GM23338 (cell line): ENCODE data around the gene FBXL19. TPM values are rescaled to one million over a fixed set of nuclear protein-coding genes. Genes with fewer than 3 reads are reported as not detected.
A peak's percentile ranks its signal among the peaks of the same experiment; 100 is the strongest.

Source experiments
- ATAC-seq: fragments of 200-7000 bp; cut with Tn5 transposase; 3 replicates; pipeline ENCODE4 v1.9.1; 2020
- DNase-seq: peaks from one replicate; pipeline ENCODE4 v3.0.0-alpha.2; 2015; ENCODE audit warnings: low spot score
- H2AFZ ChIP-seq: fragments of 200-600 bp; sonication (generic); 2 replicates; pipeline ENCODE4 v1.8.0; 2016; ENCODE audit warnings: antibody characterized with exemption, mild to moderate bottlenecking, moderate library complexity
- H3F3A ChIP-seq: fragments of 200-600 bp; sonication (generic); replicated peaks from 2 replicates; pipeline ENCODE4 v1.8.0; 2017; ENCODE audit warnings: antibody characterized with exemption, mixed run types, low read depth
- H3K27ac ChIP-seq: fragments of 200-600 bp; sonication (generic); 2 replicates; pipeline ENCODE4 v1.6.1; 2016; ENCODE audit warnings: low read depth
- H3K27me3 ChIP-seq: fragments of 200-600 bp; sonication (generic); 2 replicates; pipeline ENCODE4 v1.8.0; 2016; ENCODE audit warnings: mild to moderate bottlenecking, mixed run types, moderate library complexity; ENCODE audit not compliant: insufficient read depth
- H3K36me3 ChIP-seq: fragments of 200-600 bp; sonication (generic); 2 replicates; pipeline ENCODE4 v1.8.0; 2016; ENCODE audit warnings: mild to moderate bottlenecking; ENCODE audit not compliant: insufficient read depth
- H3K4me1 ChIP-seq: fragments of 200-600 bp; sonication (generic); 2 replicates; pipeline ENCODE4 v1.8.0; 2016; ENCODE audit warnings: mild to moderate bottlenecking, moderate library complexity; ENCODE audit not compliant: insufficient read depth
- H3K4me2 ChIP-seq: fragments of 200-600 bp; sonication (generic); 2 replicates; pipeline ENCODE4 v1.7.1; 2017; ENCODE audit warnings: mixed run types
- H3K4me3 ChIP-seq: fragments of 200-600 bp; sonication (generic); 2 replicates; pipeline ENCODE4 v1.6.1; 2016; ENCODE audit warnings: mixed run types
- H3K79me2 ChIP-seq: fragments of 200-600 bp; sonication (generic); replicated peaks from 2 replicates; pipeline ENCODE4 v1.8.0; 2017; ENCODE audit warnings: mild to moderate bottlenecking; ENCODE audit not compliant: insufficient read depth
- H3K9me2 ChIP-seq: fragments of 200-600 bp; sonication (generic); 2 replicates; pipeline ENCODE4 v1.8.0; 2017; ENCODE audit not compliant: insufficient read depth
- H4K20me1 ChIP-seq: fragments of 200-600 bp; sonication (generic); replicated peaks from 2 replicates; pipeline ENCODE4 v1.8.0; 2017; ENCODE audit warnings: mild to moderate bottlenecking; ENCODE audit not compliant: insufficient read depth
- H3K27ac Mint-ChIP-seq: 2 replicates; pipeline ENCODE4 v1.8.0; 2020; ENCODE audit warnings: inconsistent platforms, mild to moderate bottlenecking, moderate library complexity, mixed read lengths
- H3K27me3 Mint-ChIP-seq: 3 replicates; pipeline ENCODE4 v1.8.0; 2022; ENCODE audit warnings: low read depth, mild to moderate bottlenecking, moderate library complexity, mixed read lengths, inconsistent platforms; ENCODE audit not compliant: insufficient read depth, poor library complexity
- H3K36me3 Mint-ChIP-seq: 3 replicates; pipeline ENCODE4 v1.8.0; 2021; ENCODE audit warnings: low read depth, mild to moderate bottlenecking, inconsistent platforms, moderate library complexity, mixed read lengths
- H3K4me1 Mint-ChIP-seq: 3 replicates; pipeline ENCODE4 v1.8.0; 2020; ENCODE audit warnings: mild to moderate bottlenecking, inconsistent platforms, mixed read lengths
- H3K4me3 Mint-ChIP-seq: 3 replicates; pipeline ENCODE4 v1.8.0; 2021; ENCODE audit warnings: moderate library complexity, mild to moderate bottlenecking, inconsistent platforms, mixed read lengths
- H3K9me3 Mint-ChIP-seq: 3 replicates; pipeline ENCODE4 v1.8.0; 2020; ENCODE audit warnings: moderate library complexity, mild to moderate bottlenecking, inconsistent platforms, mixed read lengths
- CREB1 ChIP-seq: fragments of 250-450 bp; sonication (Bioruptor Pico); IDR thresholded peaks from 2 replicates; pipeline ENCODE4 v1.5.0; 2020; ENCODE audit warnings: low read depth, mild to moderate bottlenecking, moderate library complexity
- CTCF ChIP-seq, 2 experiments: fragments of 200-600 bp in 1 of 2; sonication (generic) in 1 of 2; conservative IDR thresholded peaks; 2 replicates each; pipeline versions ENCODE4 v1.5.1 to v1.6.1; 2016 to 2017; ENCODE audit warnings: antibody characterized with exemption in 2 of 2, low read depth in 2 of 2, mild to moderate bottlenecking in 2 of 2, moderate library complexity in 1 of 2
- ETS1 ChIP-seq: IDR thresholded peaks from 2 replicates; pipeline ENCODE4 v1.6.1; 2016; ENCODE audit warnings: antibody characterized with exemption
- EZH2 ChIP-seq: fragments of 200-600 bp; sonication (generic); IDR thresholded peaks from one replicate; pipeline ENCODE4 v1.8.0; 2017; ENCODE audit warnings: antibody characterized with exemption, mild to moderate bottlenecking, low read depth; ENCODE audit not compliant: unreplicated experiment
- EZH2phosphoT487 ChIP-seq: fragments of 200-600 bp; sonication (generic); IDR thresholded peaks from one replicate; pipeline ENCODE4 v1.8.1; 2018; ENCODE audit warnings: antibody characterized with exemption; ENCODE audit not compliant: unreplicated experiment
- JUNB ChIP-seq: IDR thresholded peaks from one replicate; pipeline ENCODE4 v1.6.1; 2016; ENCODE audit warnings: antibody characterized with exemption; ENCODE audit not compliant: unreplicated experiment
- NANOG ChIP-seq: IDR thresholded peaks from 2 replicates; pipeline ENCODE4 v1.6.1; 2016; ENCODE audit warnings: antibody characterized with exemption, borderline replicate concordance
- POLR2AphosphoS5 ChIP-seq: IDR thresholded peaks from 2 replicates; pipeline ENCODE4 v1.6.1; 2016; ENCODE audit warnings: antibody characterized with exemption, low read depth
- REST ChIP-seq: IDR thresholded peaks from one replicate; pipeline ENCODE4 v1.6.1; 2018; ENCODE audit warnings: antibody characterized with exemption; ENCODE audit not compliant: unreplicated experiment
- STAT1 ChIP-seq: IDR thresholded peaks from one replicate; pipeline ENCODE4 v1.6.1; 2016; ENCODE audit warnings: antibody characterized with exemption; ENCODE audit not compliant: unreplicated experiment
- ZNF114 ChIP-seq: fragments of 250-450 bp; sonication (Bioruptor Pico); IDR thresholded peaks from 2 replicates; pipeline ENCODE4 v1.5.0; 2020; ENCODE audit warnings: mild to moderate bottlenecking, moderate library complexity
- ZNF331 ChIP-seq: fragments of 250-450 bp; sonication (Bioruptor Pico); IDR thresholded peaks from 2 replicates; pipeline ENCODE4 v1.5.0; 2020; ENCODE audit warnings: low read depth, mild to moderate bottlenecking, moderate library complexity
- ZNF462 ChIP-seq: fragments of 250-450 bp; sonication (Bioruptor Pico); IDR thresholded peaks from 2 replicates; pipeline ENCODE4 v1.5.0; 2020; ENCODE audit warnings: mild to moderate bottlenecking, moderate library complexity
- polyA plus RNA-seq: library from polyadenylated mRNA; unstranded; fragments of >200 nt; fragmentation: Nextera tagmentation; extraction: Ambion mirVana; gene quantifications from 2 replicates; pipeline ENCODE4 v1.2.1, GENCODE V29; 2016
- total RNA-seq: library from RNA; depleted of rRNA; stranded (reverse); fragments of >200 nt; shearing (Covaris generic); gene quantifications from 2 replicates; pipeline ENCODE4 v1.2.3, GENCODE V29; 2014

Gene FBXL19
- total and polyA plus RNA-seq, 2 experiments from 2014 or later = 12.5 to 71.5 TPM

DNA sequence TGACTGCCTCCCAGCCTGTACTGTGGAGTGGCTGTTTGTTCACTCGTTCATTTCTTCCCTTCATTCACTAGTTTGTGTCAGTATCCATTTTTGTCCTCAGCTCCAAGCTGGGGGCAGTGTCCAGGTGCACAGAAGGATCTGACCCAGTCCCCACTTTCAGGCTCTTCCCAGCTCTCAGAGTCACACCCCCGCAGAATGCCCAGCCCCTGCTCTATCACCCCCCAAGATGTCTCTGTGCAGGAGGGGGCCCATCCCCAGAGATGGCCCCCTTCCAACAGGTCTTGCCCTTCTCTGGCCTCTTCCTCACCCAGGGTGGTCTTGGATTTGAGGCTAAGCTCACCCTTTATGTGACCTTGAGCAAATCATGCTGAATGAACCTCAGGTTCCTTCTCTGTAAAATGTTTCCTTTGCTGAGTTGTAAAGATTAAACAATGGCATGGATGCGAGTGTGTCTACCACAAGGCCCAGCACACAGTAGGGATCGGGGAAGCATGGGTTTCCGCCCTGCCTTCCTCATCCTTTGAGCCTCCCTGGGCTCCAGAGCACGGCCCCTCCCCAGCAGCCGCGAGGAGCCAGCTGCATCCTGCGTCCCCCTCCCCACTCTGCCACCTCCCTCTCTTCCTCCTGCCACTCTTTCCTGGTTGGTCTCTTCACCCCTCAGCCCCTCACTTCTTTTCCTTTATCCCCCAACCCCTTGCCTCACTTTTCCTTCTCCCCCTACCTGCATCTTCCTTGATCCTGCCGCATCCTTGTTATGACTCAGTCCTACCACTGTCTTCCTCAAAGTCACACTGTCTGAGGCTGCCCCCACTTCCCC lies 2.8 kb downstream of the FBXL19 start:
- Mint-ChIP-seq H3K27ac (peak overlapping the region; percentile 42; the same call in 1 of the 2 replicates), H3K27me3 (peaks cover 14% of the 10 kb centered on the region), H3K4me1 (peaks cover 11% of the 10 kb centered on the region), H3K4me3 (peak overlapping the region; percentile 60), H3K9me3 (no peaks in the 10 kb centered on the region), H3K36me3 (peaks cover 27% of the 10 kb centered on the region)
- H3K9me2 ChIP-seq = no peaks in the 10 kb centered on the region
- ATAC-seq = no peak
- H3F3A ChIP-seq = peaks cover 7% of the 10 kb centered on the region; the same call in 1 of the 2 replicates
- no peaks in the 10 kb centered on the region for H3K27me3 ChIP-seq
- no peak overlapping the region for H2AFZ ChIP-seq
- TF ChIP-seq EZH2phosphoT487 (no peak), STAT1 (no peak), REST (no peak), EZH2 (no peak), POLR2AphosphoS5 (no peak), ZNF331 (no peak), NANOG (no peak), ZNF114 (CRISPR knock-in tag) (no peak), CREB1 (CRISPR knock-in tag) (no peak), ETS1 (no peak), JUNB (no peak), CTCF (conservative IDR thresholded peaks at IDR 0.05; ENCODE audit: low read depth in 2 of 2) (no peak), ZNF462 (CRISPR knock-in tag) (no peak)
- H3K79me2 ChIP-seq = peaks cover 18% of the 10 kb centered on the region
- H3K27ac ChIP-seq = 0 out of 2 replicates have a peak overlapping the region, but pooled peaks have one; percentile 19
- H4K20me1 ChIP-seq = peaks cover 4% of the 10 kb centered on the region; the same call in 1 of the 2 replicates
- H3K4me3 ChIP-seq = no peak overlapping the region
- no peak overlapping the region for H3K4me2 ChIP-seq
- peaks cover 18% of the 10 kb centered on the region for H3K36me3 ChIP-seq
- H3K4me1 ChIP-seq = peaks cover 9% of the 10 kb centered on the region; the same call in 1 of the 2 replicates
- no peak for DNase-seq
